ENCODE results near the gene CNOT9.

DNA sequence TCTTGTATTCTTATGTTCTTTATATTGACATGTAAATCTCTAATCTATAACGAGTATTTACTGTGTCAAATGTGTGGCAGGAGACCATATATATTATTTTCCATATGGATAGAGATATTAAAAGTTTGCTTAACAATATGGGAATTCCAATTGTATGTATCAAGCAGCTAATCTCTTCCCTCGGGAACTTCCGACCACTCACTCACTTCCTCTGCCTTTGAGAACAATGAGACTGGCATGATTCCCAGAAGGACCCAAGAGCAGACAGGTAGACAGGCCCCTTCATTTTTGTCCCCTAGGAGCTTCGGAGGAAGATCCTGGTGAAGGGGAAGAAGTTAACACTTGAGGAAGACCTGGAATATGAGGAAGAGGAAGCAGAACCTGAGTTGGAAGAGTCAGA is 63.2 kb downstream of the CNOT9 start:
- TF ChIP-seq, protein P1, sequence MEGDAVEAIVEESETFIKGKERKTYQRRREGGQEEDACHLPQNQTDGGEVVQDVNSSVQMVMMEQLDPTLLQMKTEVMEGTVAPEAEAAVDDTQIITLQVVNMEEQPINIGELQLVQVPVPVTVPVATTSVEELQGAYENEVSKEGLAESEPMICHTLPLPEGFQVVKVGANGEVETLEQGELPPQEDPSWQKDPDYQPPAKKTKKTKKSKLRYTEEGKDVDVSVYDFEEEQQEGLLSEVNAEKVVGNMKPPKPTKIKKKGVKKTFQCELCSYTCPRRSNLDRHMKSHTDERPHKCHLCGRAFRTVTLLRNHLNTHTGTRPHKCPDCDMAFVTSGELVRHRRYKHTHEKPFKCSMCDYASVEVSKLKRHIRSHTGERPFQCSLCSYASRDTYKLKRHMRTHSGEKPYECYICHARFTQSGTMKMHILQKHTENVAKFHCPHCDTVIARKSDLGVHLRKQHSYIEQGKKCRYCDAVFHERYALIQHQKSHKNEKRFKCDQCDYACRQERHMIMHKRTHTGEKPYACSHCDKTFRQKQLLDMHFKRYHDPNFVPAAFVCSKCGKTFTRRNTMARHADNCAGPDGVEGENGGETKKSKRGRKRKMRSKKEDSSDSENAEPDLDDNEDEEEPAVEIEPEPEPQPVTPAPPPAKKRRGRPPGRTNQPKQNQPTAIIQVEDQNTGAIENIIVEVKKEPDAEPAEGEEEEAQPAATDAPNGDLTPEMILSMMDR (IDR thresholded peaks at IDR 0.05), result no peak
- TF ChIP-seq POLR2A (IDR thresholded peaks at IDR 0.05), result no peak
